ENCODE measurements around the gene AKAP8.

The AKAP8 gene

DNA sequence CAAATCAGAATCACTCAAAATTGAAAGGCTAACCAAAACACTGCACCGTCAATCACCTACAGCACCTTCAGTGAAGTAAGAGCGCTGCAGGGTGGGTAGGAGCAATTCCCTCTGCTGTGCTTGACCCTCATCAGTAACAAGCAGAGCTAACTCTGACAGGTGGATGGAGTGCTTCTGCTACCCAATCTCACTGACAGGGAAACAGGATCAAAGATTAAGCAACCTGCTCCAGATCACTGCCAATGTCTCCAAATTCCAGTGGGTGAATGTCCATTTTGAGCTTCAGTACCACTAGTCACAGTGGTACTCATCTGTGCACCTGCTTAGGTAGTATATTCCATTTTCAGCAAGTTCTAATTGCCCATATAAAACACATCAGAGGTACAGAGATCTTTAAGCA, 72.4 kb downstream of the AKAP8 start:
- Histone ChIP-seq H3K27ac (no peak overlapping the region), H2AFZ (ENCODE audit: low read depth) (no peak overlapping the region), H3K9ac (no peak overlapping the region), H3K79me2 (ENCODE audit: insufficient read depth, low read depth) (peaks cover 96% of the 10 kb centered on the region), H4K20me1 (ENCODE audit: insufficient read depth) (peaks cover 72% of the 10 kb centered on the region), H3K27me3 (ENCODE audit: insufficient read depth, low read depth) (no peaks in the 10 kb centered on the region), H3K4me2 (no peak overlapping the region), H3K4me1 (ENCODE audit: low read depth, poor library complexity, severe bottlenecking) (peaks cover 51% of the 10 kb centered on the region), H3K36me3 (ENCODE audit: insufficient read depth) (no peaks in the 10 kb centered on the region), H3K4me3 (IDR thresholded peaks at IDR 0.05; ENCODE audit: insufficient read depth, low read depth, low read length) (no peak overlapping the region)
- TF ChIP-seq, protein P1, sequence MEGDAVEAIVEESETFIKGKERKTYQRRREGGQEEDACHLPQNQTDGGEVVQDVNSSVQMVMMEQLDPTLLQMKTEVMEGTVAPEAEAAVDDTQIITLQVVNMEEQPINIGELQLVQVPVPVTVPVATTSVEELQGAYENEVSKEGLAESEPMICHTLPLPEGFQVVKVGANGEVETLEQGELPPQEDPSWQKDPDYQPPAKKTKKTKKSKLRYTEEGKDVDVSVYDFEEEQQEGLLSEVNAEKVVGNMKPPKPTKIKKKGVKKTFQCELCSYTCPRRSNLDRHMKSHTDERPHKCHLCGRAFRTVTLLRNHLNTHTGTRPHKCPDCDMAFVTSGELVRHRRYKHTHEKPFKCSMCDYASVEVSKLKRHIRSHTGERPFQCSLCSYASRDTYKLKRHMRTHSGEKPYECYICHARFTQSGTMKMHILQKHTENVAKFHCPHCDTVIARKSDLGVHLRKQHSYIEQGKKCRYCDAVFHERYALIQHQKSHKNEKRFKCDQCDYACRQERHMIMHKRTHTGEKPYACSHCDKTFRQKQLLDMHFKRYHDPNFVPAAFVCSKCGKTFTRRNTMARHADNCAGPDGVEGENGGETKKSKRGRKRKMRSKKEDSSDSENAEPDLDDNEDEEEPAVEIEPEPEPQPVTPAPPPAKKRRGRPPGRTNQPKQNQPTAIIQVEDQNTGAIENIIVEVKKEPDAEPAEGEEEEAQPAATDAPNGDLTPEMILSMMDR (conservative IDR thresholded peaks at IDR 0.05; ENCODE audit: low read depth, low read length): no peak

DNA sequence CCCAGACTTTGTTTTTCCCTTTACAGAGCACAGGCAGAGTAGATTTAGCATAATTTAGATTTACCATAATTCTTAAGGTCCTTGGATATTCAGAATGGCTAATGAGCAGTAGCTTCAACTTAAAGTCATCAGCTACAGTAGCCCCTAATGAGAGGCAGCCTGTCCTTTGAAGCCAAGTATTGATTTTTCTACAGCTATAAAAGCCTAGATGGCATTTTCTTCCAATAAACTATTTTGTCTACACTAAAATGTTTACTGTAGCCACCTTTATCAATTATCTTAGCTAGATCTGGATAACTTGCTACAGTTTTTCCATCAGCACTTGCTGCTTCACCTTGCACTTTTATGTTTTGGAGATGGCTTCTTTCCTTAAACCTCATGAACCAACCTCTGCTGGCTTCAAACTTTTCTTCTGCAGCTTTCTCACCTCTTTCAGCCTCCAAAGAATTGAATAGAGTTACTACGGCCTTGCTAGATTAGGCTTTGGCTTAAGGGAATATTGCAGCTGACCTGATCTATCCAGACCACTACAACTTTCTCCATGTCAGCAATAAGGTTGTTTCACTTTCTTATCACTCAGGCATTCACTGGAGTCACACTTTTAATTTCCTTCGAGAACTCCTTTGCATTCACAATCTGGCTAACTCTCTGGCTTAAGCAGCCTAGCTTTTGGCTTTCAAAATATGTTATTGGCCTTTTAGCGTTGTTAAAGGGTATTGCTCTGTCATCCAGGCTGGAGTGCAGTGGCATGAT, 73.8 kb downstream of the AKAP8 start:
- Histone ChIP-seq H2AFZ (ENCODE audit: low read depth) (no peak overlapping the region), H3K27me3 (ENCODE audit: insufficient read depth, low read depth) (no peaks in the 10 kb centered on the region), H3K4me1 (ENCODE audit: low read depth, poor library complexity, severe bottlenecking) (peaks cover 56% of the 10 kb centered on the region), H4K20me1 (ENCODE audit: insufficient read depth) (peaks cover 74% of the 10 kb centered on the region), H3K36me3 (ENCODE audit: insufficient read depth) (no peaks in the 10 kb centered on the region), H3K4me3 (IDR thresholded peaks at IDR 0.05; ENCODE audit: insufficient read depth, low read depth, low read length) (no peak overlapping the region), H3K9ac (no peak overlapping the region), H3K79me2 (ENCODE audit: insufficient read depth, low read depth) (peaks cover 96% of the 10 kb centered on the region), H3K27ac (no peak overlapping the region; the same call in 1 of the 2 replicates), H3K4me2 (peak overlapping the region; percentile 45; the same call in 1 of the 2 replicates)
- TF ChIP-seq, protein P1 (conservative IDR thresholded peaks at IDR 0.05; ENCODE audit: low read depth, low read length): no peak

DNA sequence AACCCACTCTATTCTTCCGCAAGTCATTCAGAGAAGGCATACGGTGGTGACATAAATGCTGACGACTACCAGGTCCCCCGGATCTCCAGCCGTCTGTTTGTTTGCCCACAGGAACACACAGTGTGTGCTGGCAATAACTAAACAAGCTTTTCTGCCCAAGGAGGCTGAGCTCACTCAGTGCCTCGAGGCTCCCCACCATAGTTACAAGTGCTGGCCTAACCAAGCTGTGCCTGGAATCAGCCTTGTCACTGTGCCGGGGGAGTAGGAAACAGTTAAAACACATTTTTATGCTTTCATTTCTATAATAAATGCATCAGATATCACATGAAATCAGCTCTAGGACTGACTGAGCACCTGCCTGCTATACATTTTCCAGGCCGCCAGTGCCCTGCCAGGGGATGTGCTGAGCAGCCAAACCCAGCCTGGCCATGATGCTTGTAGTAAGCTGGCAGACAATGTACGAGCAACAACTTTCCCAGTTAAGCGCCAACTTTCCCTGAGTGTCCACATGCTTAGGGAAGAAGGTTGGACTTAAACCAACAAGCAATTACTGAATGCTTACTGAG, 75.4 kb downstream of the AKAP8 start:
- Histone ChIP-seq H3K4me2 (no peak overlapping the region), H3K4me1 (ENCODE audit: low read depth, poor library complexity, severe bottlenecking) (peaks cover 61% of the 10 kb centered on the region), H3K79me2 (ENCODE audit: insufficient read depth, low read depth) (peaks cover 99% of the 10 kb centered on the region), H3K4me3 (IDR thresholded peaks at IDR 0.05; ENCODE audit: insufficient read depth, low read depth, low read length) (no peak overlapping the region), H3K36me3 (ENCODE audit: insufficient read depth) (no peaks in the 10 kb centered on the region), H4K20me1 (ENCODE audit: insufficient read depth) (peaks cover 77% of the 10 kb centered on the region), H3K9ac (no peak overlapping the region), H3K27ac (no peak overlapping the region), H2AFZ (ENCODE audit: low read depth) (no peak overlapping the region), H3K27me3 (ENCODE audit: insufficient read depth, low read depth) (no peaks in the 10 kb centered on the region)
- TF ChIP-seq, protein P1 (conservative IDR thresholded peaks at IDR 0.05; ENCODE audit: low read depth, low read length): no peak
